22Rv1 (cell line): ENCODE measurements around the gene WASF1.

Experiments
- CTCF ChIP-seq: fragments of 450-650 bp; IDR thresholded peaks from 2 replicates; pipeline ENCODE4 v1.5.1; 2017; ENCODE audit warnings: mild to moderate bottlenecking
- ZFX ChIP-seq: fragments of 450-650 bp; IDR thresholded peaks from 2 replicates; pipeline ENCODE4 v1.6.1; 2017; ENCODE audit warnings: antibody characterized with exemption, borderline replicate concordance

GRCh38 chr6:110055387-110055735 is 124.1 kb downstream of the WASF1 start:
- TF ChIP-seq CTCF (no peak), ZFX (no peak)
